Activated CD8-positive, alpha-beta T cell treated with anti-CD3 and anti-CD28 coated beads for 36 hours (primary cell): Measurements from ENCODE around the gene PDE5A. TPM values are rescaled to one million over a fixed set of nuclear protein-coding genes. Genes with fewer than 3 reads are reported as not detected.

Source experiments
- ATAC-seq: fragments of 200-7000 bp; cut with Tn5 transposase; one replicate; pipeline ENCODE4 v1.10.0; 2021; ENCODE audit warnings: mild to moderate bottlenecking, moderate library complexity
- CTCF ChIA-PET: fragments of 350-600 bp; sonication (Branson Sonifier 250); formaldehyde crosslinking; loops from one replicate; lab custom pipeline; 2021; ENCODE audit warnings: antibody characterized with exemption; lab: Charles Lee
- POLR2A ChIA-PET: fragments of 350-600 bp; sonication (Branson Sonifier 250); formaldehyde crosslinking; loops from one replicate; lab custom pipeline; 2021; ENCODE audit warnings: antibody characterized with exemption; lab: Charles Lee
- DNase-seq: peaks from one replicate; pipeline ENCODE4 v3.0.0-alpha.2; 2020
- H3K27ac Mint-ChIP-seq: one replicate; pipeline ENCODE4 v1.8.0; 2021; ENCODE audit warnings: mild to moderate bottlenecking, mixed read lengths
- H3K27me3 Mint-ChIP-seq: one replicate; pipeline ENCODE4 v1.8.0; 2021; ENCODE audit warnings: mixed read lengths
- H3K36me3 Mint-ChIP-seq: one replicate; pipeline ENCODE4 v1.8.0; 2021; ENCODE audit warnings: low read depth, mixed read lengths
- H3K4me1 Mint-ChIP-seq: one replicate; pipeline ENCODE4 v1.8.0; 2021; ENCODE audit warnings: low read depth, mixed read lengths
- H3K4me3 Mint-ChIP-seq: one replicate; pipeline ENCODE4 v1.8.0; 2021; ENCODE audit warnings: mild to moderate bottlenecking, moderate library complexity, mixed read lengths
- H3K9me3 Mint-ChIP-seq: one replicate; pipeline ENCODE4 v1.8.0; 2021; ENCODE audit warnings: mixed read lengths
- CTCF ChIP-seq: fragments of 200-600 bp; IDR thresholded peaks from one replicate; pipeline ENCODE4 v1.8.0; 2022; ENCODE audit warnings: antibody characterized with exemption, mild to moderate bottlenecking
- intact Hi-C: fragments of 100-400 bp; cut with micrococcal nuclease; formaldehyde crosslinking; loops from one replicate; pipeline ENCODE4 v1.10.0; 2022
- total RNA-seq, 2 experiments: library from RNA; stranded (reverse); gene quantifications; one replicate each; pipeline ENCODE4 v1.2.3, GENCODE V29; 2021

The PDE5A gene
- total RNA-seq, 2 experiments from 2014 or later = 0.22 to 0.32 TPM

DNA sequence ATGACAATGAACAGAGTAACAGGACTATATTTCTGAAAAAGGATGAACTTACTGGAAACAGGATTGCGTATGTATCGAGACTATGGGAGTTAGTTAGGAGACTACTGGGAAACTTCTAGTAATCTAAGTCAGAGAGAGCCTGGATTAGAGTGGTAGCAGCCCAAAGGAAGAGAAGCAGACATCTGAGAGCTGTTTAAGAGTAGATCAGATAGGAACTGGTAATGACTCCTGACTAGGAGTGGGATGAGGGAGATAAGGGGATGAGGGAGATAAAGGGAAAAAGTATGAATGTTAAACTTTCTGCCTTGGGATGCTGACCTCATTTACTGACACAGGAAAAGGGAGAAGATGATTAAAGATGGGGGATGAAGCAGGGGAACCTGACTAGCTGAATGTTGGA lies 116.2 kb downstream of the PDE5A start:
- ATAC-seq = no peak
- Mint-ChIP-seq H3K4me1 (no peaks in the 10 kb centered on the region), H3K36me3 (peaks cover 11% of the 10 kb centered on the region), H3K9me3 (no peaks in the 10 kb centered on the region), H3K4me3 (no peak overlapping the region), H3K27ac (no peak overlapping the region), H3K27me3 (no peaks in the 10 kb centered on the region)
- ChIA-PET CTCF (no interaction called here), POLR2A (no interaction called here)
- no peak for DNase-seq
- intact Hi-C loops = no loop called here
- TF ChIP-seq CTCF = no peak

DNA sequence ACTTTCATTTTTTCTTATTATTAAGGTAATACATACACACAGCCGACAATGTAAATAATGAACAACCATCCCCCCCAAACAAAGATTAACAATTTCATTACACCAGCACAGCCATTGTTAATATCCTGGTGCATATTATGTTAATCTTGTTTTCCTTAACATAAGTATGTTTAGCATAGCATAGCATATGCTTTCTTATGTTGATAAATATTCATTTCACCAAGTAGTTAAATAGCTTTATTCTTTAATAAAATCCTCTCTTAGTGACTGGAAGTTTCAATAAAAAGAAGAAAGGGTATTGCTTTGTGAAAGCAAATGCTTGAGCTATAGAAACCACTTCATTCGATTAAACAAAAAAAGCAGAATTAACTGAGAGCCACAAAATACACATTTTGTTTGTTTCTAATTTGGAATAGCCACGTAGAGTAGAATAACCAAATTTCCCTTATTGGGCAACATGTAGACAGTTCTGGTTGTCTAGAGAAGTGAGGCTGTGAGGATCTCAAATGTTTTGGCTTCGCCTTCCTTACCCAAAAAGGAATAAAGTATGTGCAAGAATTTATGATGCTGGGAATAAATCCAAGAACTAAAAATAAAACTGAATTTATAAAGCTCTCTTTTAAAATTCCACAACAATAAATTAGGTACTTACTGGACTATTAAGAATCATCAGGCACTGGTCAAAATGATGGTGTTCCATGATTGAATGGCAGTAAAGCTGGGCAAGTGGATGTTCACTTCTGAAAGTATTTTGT lies 118.0 kb downstream of the PDE5A start:
- no peak overlapping the region for H3K4me3 Mint-ChIP-seq
- H3K27me3 Mint-ChIP-seq = no peaks in the 10 kb centered on the region
- intact Hi-C loops = no loop called here
- CTCF ChIA-PET = no interaction called here
- ATAC-seq (no peak), DNase-seq (no peak)
- no peaks in the 10 kb centered on the region for H3K4me1 Mint-ChIP-seq
- POLR2A ChIA-PET = interaction anchor here (1.1 kb wide), 1 partner anchor 20 kb away, joined by 3 read pairs; no protein-coding TSS in a partner anchor
- H3K36me3 Mint-ChIP-seq = peaks cover 9% of the 10 kb centered on the region
- H3K9me3 Mint-ChIP-seq = no peaks in the 10 kb centered on the region
- TF ChIP-seq CTCF = no peak
- H3K27ac Mint-ChIP-seq = no peak overlapping the region

GRCh38 chr4:119508281-119508680 lies 120.3 kb downstream of the PDE5A start:
- Mint-ChIP-seq H3K4me1 (no peaks in the 10 kb centered on the region), H3K9me3 (no peaks in the 10 kb centered on the region), H3K27me3 (no peaks in the 10 kb centered on the region), H3K27ac (no peak overlapping the region), H3K4me3 (no peak overlapping the region), H3K36me3 (peaks cover 8% of the 10 kb centered on the region)
- intact Hi-C loops = no loop called here
- ATAC-seq (no peak), DNase-seq (no peak)
- CTCF ChIA-PET = no interaction called here
- no peak for TF ChIP-seq CTCF
- POLR2A ChIA-PET = no interaction called here

- no peaks in the 10 kb centered on the region for H3K27me3 Mint-ChIP-seq
- no peak for TF ChIP-seq CTCF
- peaks cover 4% of the 10 kb centered on the region for H3K36me3 Mint-ChIP-seq
- ATAC-seq = no peak
- no peak for DNase-seq
- H3K9me3 Mint-ChIP-seq = no peaks in the 10 kb centered on the region
- ChIA-PET CTCF (no interaction called here), POLR2A (no interaction called here)
- no peak overlapping the region for H3K4me3 Mint-ChIP-seq
- no peak overlapping the region for H3K27ac Mint-ChIP-seq
- intact Hi-C loops = no loop called here
- H3K4me1 Mint-ChIP-seq = no peaks in the 10 kb centered on the region
Observed at GRCh38 chr4:119506806-119507205, 121.8 kb downstream of the PDE5A start.

DNA sequence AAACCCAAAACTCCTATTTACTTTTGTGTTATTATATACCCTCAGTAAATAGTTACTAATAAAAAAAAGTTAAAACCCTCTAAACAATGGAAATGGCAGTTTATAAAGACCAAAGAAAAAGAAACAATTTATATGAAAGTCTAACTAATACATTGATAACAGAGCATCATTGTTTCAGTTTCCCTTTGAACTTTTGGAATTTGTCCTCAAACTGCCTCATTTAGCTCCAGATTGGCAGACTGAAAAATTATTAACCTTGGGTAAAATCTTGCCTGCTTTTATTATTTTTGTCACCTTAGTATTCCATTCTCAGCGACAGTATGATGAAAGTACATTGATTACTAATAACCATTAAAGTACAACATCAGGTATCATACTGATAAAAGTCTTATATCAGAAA lies 124.0 kb downstream of the PDE5A start:
- H3K9me3 Mint-ChIP-seq = no peaks in the 10 kb centered on the region
- H3K27ac Mint-ChIP-seq = no peak overlapping the region
- intact Hi-C loops = no loop called here
- no peaks in the 10 kb centered on the region for H3K4me1 Mint-ChIP-seq
- peaks cover 13% of the 10 kb centered on the region for H3K36me3 Mint-ChIP-seq
- POLR2A ChIA-PET = no interaction called here
- CTCF ChIA-PET = no interaction called here
- no peaks in the 10 kb centered on the region for H3K27me3 Mint-ChIP-seq
- DNase-seq (no peak), ATAC-seq (no peak)
- TF ChIP-seq CTCF = no peak
- H3K4me3 Mint-ChIP-seq = no peak overlapping the region
